DOHH2 (cell line): ENCODE results near the gene POLR2J.
"Not testable (repeated sequence)": the region's sequence is repeated elsewhere in the genome, so short reads cannot be mapped to it uniquely, and the experiment has no call there.

Source experiments
- H3F3A ChIP-seq: fragments of 200-600 bp; sonication (generic), shearing (Covaris generic); 2 replicates; pipeline ENCODE4 v1.6.0; 2016; ENCODE audit warnings: antibody characterized with exemption, mild to moderate bottlenecking; ENCODE audit not compliant: control insufficient read depth, insufficient read depth
- H3K27ac ChIP-seq: fragments of 200-600 bp; sonication (generic); 2 replicates; pipeline ENCODE4 v1.5.1; 2014; ENCODE audit warnings: low read depth, mild to moderate bottlenecking, low read length, moderate library complexity
- H3K27me3 ChIP-seq: fragments of 200-600 bp; sonication (generic); 2 replicates; pipeline ENCODE4 v1.6.1; 2014; ENCODE audit warnings: mild to moderate bottlenecking, low read length, mixed read lengths; ENCODE audit not compliant: control insufficient read depth
- H3K36me3 ChIP-seq: fragments of 200-600 bp; sonication (generic); 2 replicates; pipeline ENCODE4 v1.6.1; 2014; ENCODE audit warnings: mild to moderate bottlenecking, low read length, moderate library complexity, mixed read lengths; ENCODE audit not compliant: control insufficient read depth
- H3K4me1 ChIP-seq: fragments of 200-600 bp; sonication (generic); 2 replicates; pipeline ENCODE4 v1.6.1; 2014; ENCODE audit warnings: mild to moderate bottlenecking, low read length, mixed read lengths; ENCODE audit not compliant: control insufficient read depth
- H3K4me2 ChIP-seq: fragments of 200-600 bp; sonication (generic); 2 replicates; pipeline ENCODE4 v1.6.0; 2014; ENCODE audit warnings: mild to moderate bottlenecking, low read length, moderate library complexity
- H3K4me3 ChIP-seq: fragments of 200-600 bp; sonication (generic); 2 replicates; pipeline ENCODE4 v1.5.1; 2014; ENCODE audit warnings: mild to moderate bottlenecking, low read length, mixed read lengths
- H3K79me2 ChIP-seq: fragments of 200-600 bp; sonication (generic); 2 replicates; pipeline ENCODE4 v1.6.1; 2014; ENCODE audit warnings: mild to moderate bottlenecking, low read length, mixed read lengths; ENCODE audit not compliant: control insufficient read depth
- H3K9me2 ChIP-seq: fragments of 200-600 bp; sonication (generic); replicated peaks from 2 replicates; pipeline ENCODE4 v1.6.1; 2014; ENCODE audit warnings: mild to moderate bottlenecking, low read length, mixed read lengths; ENCODE audit not compliant: control insufficient read depth
- H3K9me3 ChIP-seq: fragments of 200-600 bp; sonication (generic); 2 replicates; pipeline ENCODE4 v1.6.1; 2014; ENCODE audit warnings: antibody characterized with exemption, low read length, mixed read lengths; ENCODE audit not compliant: control insufficient read depth, insufficient read depth
- H4K20me1 ChIP-seq: fragments of 200-600 bp; sonication (generic); 2 replicates; pipeline ENCODE4 v1.6.0; 2014; ENCODE audit warnings: low read depth, mild to moderate bottlenecking, antibody characterized with exemption, low read length, moderate library complexity; ENCODE audit not compliant: control insufficient read depth, insufficient read depth
- EZH2phosphoT487 ChIP-seq: fragments of 200-600 bp; sonication (generic); IDR thresholded peaks from 2 replicates; pipeline ENCODE4 v1.6.1; 2017; ENCODE audit warnings: borderline replicate concordance, mild to moderate bottlenecking, antibody characterized with exemption, low read length, moderate library complexity, mixed read lengths
- TF ChIP-seq, protein P1 (sequence below): fragments of 200-600 bp; sonication (generic); IDR thresholded peaks from one replicate; pipeline ENCODE4 v1.5.1; 2014; ENCODE audit warnings: antibody characterized with exemption, mild to moderate bottlenecking, low read depth, low read length; ENCODE audit not compliant: poor library complexity, severe bottlenecking

Gene POLR2J

DNA sequence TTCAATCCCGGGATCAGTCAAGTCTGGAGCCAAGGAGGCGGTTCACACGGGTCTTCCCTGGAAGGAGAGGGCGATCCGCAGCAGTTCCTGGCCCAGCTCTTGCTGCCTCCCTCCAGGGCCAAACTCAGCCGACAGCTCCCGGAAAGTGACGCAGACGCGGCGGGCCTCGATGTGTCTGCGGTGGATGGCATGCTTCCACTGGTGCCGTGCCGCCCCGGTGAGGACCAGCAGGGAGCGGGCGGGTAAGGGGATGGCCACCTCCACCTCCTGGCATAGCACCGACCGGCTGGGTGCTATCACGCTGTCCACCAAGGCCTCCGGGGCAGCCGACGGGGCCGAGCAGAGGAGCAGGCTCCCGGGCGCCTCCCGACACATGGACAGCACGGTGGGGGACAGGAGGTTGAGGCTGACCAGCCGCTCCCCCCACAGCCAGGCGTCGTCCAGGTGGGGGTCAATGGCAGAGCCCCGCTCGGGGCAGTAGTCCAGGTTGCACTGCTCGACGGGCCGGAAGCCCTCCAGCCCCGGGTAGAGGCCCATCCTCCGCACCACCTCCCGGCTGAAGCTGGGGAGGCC is 21.3 kb downstream of the POLR2J start:
- TF ChIP-seq, protein P1, sequence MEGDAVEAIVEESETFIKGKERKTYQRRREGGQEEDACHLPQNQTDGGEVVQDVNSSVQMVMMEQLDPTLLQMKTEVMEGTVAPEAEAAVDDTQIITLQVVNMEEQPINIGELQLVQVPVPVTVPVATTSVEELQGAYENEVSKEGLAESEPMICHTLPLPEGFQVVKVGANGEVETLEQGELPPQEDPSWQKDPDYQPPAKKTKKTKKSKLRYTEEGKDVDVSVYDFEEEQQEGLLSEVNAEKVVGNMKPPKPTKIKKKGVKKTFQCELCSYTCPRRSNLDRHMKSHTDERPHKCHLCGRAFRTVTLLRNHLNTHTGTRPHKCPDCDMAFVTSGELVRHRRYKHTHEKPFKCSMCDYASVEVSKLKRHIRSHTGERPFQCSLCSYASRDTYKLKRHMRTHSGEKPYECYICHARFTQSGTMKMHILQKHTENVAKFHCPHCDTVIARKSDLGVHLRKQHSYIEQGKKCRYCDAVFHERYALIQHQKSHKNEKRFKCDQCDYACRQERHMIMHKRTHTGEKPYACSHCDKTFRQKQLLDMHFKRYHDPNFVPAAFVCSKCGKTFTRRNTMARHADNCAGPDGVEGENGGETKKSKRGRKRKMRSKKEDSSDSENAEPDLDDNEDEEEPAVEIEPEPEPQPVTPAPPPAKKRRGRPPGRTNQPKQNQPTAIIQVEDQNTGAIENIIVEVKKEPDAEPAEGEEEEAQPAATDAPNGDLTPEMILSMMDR: no peak
- no peak for TF ChIP-seq EZH2phosphoT487
- Histone ChIP-seq H3K79me2 (peaks cover 4% of the 10 kb centered on the region), H3K36me3 (peaks cover 31% of the 10 kb centered on the region), H3F3A (peaks cover 3% of the 10 kb centered on the region), H3K9me2 (no peaks in the 10 kb centered on the region), H3K4me2 (no peak overlapping the region), H3K9me3 (no peaks in the 10 kb centered on the region), H3K27me3 (no peaks in the 10 kb centered on the region), H3K4me1 (no peaks in the 10 kb centered on the region), H3K4me3 (no peak overlapping the region), H3K27ac (no peak overlapping the region), H4K20me1 (peaks cover 3% of the 10 kb centered on the region; the same call in 1 of the 2 replicates)

DNA sequence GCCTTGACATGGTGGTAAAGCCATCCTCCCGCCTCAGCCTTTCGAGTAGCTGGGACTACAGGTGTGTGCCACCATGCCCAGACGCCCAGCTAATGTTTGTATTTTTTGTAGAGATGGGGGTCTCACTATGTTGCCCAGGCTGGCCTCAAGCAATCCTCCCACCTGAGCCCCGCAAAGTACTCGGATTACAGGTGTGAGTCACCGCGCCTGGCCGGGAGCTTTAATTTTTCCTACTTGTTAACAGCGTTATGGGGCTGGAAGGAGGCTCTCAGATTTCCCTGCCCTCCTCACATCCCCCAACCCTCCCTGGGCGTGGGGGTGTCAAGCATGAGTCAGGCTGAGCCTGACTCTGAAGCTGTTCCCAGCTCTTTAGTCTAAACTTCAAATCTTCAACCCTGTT is 22.4 kb downstream of the POLR2J start:
- TF ChIP-seq, protein P1: no peak
- no peak for TF ChIP-seq EZH2phosphoT487
- Histone ChIP-seq H3K27ac (no peak overlapping the region), H4K20me1 (peaks cover 8% of the 10 kb centered on the region; the same call in 1 of the 2 replicates), H3K27me3 (no peaks in the 10 kb centered on the region), H3K79me2 (no peaks in the 10 kb centered on the region), H3K4me1 (peaks cover 2% of the 10 kb centered on the region), H3K9me3 (no peaks in the 10 kb centered on the region), H3F3A (peaks cover 11% of the 10 kb centered on the region), H3K36me3 (peaks cover 31% of the 10 kb centered on the region), H3K4me3 (no peak overlapping the region), H3K4me2 (no peak overlapping the region), H3K9me2 (no peaks in the 10 kb centered on the region)

DNA sequence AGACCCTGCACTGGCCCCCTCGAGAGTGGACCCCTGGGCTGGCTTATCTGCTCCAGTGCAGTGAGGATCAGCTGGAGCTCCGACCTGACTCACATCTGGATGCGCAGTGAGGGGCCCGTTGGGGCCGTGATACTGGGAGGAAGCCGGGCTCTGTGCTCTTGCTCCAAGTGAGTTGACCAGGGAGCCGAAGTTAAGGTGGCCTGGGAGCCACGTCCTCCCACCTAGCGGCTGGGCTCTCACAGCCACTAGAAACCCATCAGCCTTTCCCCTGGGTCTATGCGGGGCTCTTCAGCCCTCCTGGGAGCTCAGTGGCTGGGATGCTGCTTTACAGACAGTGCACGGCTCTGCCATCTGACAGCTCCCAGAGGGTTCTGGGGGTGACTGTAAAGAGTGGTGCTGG is 23.1 kb downstream of the POLR2J start:
- Histone ChIP-seq H3K27ac (no peak overlapping the region), H3K79me2 (no peaks in the 10 kb centered on the region), H3K36me3 (peaks cover 31% of the 10 kb centered on the region), H3K9me3 (no peaks in the 10 kb centered on the region), H3K27me3 (no peaks in the 10 kb centered on the region), H3K4me2 (no peak overlapping the region), H3K9me2 (no peaks in the 10 kb centered on the region), H3K4me1 (peaks cover 8% of the 10 kb centered on the region), H3F3A (peaks cover 15% of the 10 kb centered on the region), H4K20me1 (peaks cover 10% of the 10 kb centered on the region; the same call in 1 of the 2 replicates), H3K4me3 (no peak overlapping the region)
- no peak for TF ChIP-seq EZH2phosphoT487
- TF ChIP-seq, protein P1: no peak

DNA sequence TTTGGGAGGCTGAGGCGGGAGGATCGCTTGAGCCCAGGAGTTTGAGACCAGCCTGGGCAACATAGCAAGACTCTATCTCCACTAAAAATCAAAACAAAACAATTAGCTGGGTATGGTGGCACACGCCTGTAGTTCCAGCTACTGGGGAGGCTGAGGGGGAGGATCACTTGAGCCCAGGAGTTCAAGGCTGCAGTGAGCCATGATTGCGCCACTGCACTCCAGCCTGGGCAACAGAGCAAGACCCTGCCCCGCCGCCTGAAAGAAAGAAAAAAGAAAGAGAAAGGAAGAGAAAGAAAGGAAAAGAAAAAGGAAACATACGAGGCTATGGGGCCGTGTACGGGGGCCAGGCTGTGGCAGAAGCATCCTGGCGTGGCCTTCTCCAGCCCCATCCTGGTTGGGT is 23.8 kb downstream of the POLR2J start:
- not testable (repeated sequence) for H3K4me3 ChIP-seq, H3K27ac ChIP-seq, H3K4me2 ChIP-seq, H4K20me1 ChIP-seq, H3K9me2 ChIP-seq, H3K27me3 ChIP-seq, H3K79me2 ChIP-seq, H3K9me3 ChIP-seq
- Histone ChIP-seq H3K4me1 (peaks cover 15% of the 10 kb centered on the region), H3F3A (peaks cover 19% of the 10 kb centered on the region), H3K36me3 (peaks cover 31% of the 10 kb centered on the region)
